GM19043 (cell line): ENCODE measurements around the gene DPP9.

ENCODE experiments used
- ATAC-seq: cut with Tn5 transposase; IDR thresholded peaks from one replicate; pipeline ENCODE4 v1.9.1; 2021; ENCODE audit warnings: low read depth; ENCODE audit not compliant: unreplicated experiment

Gene DPP9

DNA sequence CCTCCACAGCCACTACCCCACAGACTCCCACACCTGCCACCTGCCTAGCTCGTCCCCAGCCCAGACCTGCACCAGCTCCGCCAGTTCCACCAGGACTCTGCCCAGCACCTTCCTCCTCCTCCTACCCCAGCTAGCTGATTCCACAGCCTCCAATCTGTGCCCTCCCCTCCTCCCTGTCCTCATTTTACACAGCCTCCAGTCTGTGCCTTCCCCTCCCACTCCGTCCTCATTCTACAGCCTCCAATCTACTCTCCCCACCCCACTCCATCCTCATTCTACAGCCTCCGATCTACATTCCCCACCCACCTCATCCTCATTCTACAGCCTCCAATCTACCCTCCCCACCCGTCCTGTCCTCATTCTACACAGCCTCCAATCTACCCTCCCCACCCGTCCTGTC is 60.8 kb downstream of the DPP9 start:
- ATAC-seq: no peak

DNA sequence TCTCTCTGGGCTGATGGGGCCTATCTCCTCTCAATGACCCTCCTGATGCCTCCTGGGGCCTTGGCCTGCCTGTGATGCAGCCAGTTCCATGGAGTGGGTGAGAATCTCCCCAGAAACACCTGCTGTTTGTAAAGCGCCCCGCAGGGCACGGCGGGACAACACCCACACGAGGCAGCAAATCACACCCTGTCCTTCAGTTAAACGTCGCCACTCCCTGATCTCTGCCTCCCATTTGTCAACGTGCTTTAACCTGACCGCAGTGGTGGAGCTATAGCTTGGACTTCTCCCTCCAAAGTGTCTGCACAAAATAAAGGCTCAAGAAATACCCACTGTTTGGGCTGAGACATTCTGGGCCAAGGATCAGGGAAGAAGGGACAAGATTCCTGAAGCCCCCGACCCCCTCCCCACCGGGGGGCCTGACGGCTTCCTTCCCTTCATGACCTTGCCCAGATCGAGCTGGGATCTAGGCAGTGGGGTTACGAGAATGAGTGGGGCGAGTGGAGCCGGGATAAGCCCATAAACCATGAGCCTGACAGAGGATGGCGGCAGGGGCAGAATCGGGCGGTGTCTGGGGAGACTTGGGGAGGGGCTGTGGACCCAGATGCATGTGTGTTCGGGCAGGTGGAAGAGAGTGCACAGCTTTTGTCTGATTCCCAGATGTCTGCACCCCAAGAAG is 61.5 kb downstream of the DPP9 start:
- ATAC-seq: no peak

DNA sequence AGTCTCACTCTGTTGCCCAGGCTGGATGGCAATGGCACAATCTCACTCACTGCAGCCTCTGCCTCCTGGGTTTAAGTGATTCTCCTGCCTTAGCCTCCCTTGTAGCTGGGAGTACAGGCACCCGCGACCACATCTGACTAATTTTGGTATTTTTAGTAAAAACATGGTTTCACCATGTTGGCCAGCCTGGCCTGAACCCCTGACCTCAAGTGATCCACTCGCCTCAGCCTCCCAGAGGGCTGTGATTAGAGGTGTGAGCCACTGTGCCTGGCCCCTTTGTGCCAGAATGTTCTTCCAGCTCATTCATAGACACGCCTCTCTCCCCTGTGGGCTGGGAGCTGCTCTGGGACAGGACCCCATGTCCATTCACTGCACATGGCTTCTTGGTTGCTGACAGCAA is 62.6 kb downstream of the DPP9 start:
- no peak for ATAC-seq

DNA sequence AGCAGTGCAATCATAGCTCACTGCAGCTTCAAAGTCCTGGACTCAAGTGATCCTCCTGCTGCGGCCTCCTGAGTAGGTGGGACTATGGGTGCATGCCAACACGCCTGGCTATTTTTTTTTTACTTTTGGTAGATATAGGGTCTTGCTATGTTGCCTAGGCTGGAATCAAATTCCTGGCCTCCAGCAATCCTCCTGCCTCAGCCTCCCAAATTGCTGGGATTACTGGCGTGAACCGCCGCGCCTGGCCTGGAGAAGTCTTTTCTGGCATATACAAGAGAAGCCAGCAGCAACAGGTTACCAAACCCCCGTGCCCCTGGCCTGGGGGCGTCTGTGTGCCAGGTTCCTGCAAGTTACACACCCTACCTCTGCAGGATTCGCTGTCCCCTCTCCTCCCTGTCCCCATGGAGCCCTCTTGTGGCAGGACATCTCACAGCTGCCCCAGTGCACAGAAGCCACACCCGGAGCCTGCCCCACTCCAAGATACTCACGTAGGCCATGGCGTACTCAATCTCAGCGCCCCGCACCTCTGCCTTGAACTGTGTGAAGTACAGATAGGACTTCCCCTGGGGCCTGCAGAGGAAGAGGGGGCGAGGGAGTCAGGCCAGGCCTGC is 63.4 kb downstream of the DPP9 start:
- ATAC-seq: no peak

DNA sequence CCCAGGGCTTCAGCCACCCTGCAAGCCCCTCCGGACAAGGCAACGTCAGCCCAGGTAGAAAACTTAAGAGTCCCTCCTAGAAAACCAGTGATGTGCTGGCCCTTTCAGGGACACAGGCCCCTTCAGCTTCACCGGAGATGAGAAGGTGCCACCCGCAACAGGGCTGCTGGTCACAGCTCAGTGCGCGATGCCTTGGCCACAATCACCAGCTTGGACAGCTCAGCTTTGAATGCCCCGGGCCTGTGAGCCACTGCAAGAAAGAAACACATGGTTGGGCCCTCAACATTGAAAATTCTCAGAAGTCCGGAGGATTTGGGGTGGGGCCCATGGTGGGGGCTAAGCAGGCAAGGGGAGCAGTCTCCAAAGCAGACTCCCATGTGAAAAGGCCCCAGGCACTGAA is 65.8 kb downstream of the DPP9 start:
- ATAC-seq: no peak

DNA sequence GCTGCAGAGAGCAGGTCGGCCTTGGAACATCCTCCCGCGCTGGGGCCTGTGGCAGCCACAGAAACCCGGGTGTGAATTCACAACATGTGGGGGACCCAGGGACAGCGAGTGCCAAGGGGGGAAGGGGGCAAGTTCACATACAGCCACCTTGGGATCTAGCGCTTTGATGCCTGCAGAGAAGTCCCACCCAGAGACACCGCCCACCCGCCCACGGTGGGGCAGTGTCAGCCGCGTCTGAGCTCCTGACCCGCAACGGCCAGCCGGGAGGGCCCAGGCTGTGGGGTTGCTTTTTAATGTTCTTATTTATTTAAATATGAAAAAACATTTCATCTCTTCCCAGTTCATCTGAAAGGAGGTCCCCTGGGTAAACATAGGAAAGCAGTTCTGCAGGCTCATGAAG is 66.4 kb downstream of the DPP9 start:
- no peak for ATAC-seq

DNA sequence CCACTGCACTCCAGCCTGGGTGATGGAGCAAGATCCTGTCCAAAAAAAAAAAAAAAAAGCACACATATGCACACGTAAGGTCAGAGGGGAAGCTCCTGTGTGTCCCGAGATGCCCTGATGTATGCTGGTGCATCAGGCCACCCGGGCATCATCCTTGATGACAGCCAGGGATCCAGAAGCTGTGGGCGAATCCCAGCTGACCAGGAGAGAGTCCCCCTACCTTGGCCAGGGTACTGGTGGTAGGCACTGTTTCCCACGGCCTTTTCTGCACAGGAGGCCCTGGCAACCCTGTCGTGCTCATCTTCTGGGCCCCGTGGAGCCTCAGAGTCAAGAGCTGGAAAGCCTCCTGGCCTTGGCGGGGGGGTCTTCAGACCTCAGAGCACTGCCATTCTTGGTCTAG is 67.5 kb downstream of the DPP9 start:
- no peak for ATAC-seq

DNA sequence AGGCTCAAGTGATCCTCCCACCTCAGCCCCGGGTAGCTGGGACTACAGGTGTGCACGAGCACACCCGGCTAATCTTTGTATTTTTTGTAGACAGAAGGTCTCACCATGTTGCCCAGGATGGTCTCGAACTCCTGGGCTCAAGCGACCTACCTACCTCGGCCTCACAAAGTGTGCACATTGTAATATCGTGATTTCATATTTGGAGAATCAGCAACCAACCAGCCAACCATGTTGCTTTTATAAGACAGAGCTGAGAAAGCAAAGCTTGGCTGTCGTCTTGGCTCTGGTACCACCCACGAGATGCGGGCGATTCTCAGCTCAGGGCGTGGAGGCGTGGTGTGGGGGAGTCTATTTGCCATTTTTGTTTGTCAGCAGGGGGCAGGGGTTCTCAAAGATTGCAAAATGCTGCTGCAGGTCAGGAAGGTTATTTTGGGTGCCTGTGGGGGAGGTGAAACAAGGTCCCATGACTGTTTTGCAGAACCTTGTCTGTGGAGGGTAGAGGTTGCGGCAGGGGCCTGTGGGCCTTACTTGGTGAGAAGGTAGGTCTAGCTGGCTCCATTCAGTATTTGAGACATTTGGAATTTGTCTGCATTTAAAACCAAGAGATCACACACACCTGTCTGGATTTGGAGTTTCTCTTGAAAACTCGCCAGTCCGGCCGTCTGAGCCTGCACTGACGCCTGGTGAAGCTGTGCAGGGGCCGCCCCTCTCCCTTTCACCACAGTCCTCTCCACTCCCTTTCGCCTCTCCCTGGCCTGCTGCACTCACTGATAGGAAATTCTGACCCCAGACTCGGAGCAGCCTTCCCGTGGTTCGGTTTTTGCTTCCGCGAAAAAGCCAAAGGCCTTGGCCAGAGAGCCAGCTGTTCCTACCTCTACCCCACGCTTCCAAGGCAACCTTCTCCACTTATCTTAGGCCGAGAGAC is 68.9 kb downstream of the DPP9 start:
- ATAC-seq: no peak

DNA sequence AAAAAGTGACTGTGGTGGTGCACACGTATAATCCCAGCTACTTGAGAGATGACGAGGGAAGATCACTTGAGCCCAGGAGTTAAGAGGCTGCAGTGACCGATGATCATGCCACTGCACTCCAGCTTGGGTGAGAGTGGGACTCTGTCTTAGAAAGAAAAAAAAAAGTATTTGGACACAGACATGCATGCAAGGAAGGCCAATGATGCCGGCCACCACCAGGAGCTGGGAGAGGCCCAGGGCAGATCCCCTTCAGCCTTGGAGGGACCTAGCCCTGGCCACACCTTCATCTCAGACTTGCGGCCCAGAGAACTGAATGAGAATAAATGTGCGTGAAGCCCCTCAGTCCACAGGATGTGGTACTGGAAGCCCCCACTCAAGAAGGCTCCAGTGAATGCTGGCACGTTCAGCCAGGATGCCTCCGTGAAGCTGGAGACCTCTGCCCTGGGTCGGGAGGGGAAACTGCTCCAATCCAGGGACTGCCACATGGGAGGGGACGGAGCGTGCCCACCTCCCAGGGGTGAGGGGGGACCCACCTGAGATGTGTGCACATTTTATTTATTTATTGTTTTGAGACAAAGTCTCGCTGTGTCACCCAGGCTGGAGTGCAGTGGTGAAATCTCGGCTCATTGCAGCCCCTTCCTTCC is 69.7 kb downstream of the DPP9 start:
- no peak for ATAC-seq

DNA sequence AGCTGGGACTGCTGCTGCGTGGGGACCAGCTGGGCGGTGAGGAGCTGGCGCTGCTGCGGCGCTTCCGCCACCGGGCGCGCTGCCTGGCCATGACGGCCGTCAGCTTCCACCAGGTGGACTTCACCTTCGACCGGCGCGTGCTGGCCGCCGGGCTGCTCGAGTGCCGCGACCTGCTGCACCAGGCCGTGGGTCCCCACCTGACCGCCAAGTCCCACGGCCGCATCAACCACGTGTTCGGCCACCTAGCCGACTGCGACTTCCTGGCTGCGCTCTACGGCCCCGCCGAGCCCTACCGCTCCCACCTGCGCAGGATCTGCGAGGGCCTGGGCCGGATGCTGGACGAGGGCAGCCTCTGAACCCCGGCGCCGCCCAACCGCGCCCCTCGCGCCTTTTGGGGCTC is 71.6 kb downstream of the DPP9 start:
- ATAC-seq: no peak

DNA sequence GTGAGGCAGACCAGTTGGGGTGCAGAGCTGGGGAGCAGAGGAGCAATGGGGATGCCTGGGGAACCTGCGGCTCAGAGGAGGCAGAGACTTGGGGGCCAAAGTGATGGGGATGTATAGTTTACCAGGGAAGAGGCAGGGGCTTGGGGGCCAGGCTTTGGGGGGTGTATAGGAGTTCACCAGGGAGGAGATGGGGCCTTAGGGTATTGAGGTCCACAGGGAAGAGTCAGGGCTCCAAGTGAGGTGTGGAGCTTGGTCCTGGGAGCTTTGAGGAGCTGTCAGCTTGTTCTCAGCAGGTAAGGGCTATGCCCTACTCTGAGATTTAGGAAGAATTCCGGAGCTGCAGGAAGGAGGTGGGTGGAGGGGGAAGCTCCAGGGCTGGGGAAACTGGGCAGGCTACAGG is 73.5 kb downstream of the DPP9 start:
- ATAC-seq: no peak

DNA sequence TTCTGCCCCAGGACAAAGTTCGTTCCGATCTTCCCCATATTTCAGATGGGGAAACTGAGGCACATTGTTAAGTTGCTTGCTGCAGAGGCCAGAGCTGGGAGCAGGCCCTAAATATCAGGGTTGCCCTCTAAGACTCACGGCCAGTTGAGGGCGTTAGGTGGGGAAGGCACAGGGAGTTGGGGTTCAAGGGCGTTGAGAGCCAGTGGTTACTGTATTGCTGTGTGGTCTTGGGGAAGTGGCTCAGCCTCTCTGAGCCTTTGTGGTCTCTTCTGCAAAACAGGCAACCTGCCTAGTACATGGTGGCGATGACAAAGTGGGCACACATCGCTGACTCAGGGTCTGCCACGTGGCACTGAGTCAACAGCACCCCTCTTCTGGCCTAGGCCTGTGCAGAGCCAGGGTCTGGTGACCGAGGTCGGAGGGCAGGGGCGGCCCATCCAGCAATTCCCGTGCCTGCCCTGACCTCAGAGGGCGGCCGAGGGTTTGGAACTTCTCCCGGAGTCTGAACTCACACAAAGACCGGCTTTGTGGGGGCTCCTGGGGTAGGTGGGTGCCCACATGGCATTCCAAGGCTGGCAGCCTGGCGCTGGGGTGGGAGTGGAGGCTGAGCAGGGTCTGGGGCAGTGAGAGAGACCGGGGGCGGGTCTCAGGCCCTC is 74.1 kb downstream of the DPP9 start:
- ATAC-seq: no peak

DNA sequence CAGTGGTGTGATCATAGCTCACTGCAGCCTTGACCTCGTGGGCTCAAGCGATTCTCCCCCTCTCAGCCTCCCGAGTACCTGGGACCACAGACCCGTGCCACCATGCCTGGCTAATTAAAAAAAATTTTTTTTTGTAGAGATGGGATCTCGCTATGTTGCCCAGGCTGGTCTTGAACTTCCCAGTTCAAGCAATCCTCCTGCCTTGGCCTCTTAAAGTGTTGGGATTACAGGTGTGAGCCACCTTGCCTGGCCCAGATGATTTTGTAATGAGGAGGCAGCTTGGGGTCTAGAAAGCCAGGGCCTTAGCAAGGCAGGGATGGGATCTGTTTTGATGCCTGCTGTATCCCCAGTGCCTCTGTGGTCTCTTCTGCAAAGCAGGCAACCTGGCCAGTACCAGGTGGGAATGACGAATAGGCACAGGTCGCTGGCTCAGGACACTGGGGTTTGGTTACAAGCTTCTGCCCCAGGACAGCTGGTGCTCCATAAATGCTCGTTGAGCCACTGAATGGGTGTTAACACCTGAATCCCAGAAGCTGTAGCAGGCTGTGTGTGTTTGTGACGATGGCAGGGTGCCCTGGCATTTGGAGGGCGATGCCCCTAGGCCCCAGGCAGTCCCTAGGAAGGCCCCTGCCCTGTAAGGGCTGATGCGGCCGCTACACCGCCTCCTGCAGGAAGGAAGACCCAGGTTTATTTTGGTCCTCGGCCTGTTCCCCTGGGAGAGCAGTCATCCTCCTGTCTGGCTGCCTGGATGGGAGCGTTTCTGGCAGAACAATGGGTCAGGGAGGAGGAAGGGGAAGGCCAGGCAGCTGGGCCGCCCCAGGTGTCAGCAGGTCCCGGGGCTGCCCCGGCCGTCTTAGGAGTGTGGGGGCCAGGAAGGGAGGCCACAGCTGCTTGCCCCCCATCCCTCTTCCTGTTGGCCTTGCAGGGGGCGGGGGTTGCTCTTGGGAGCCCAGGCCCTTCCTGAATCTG is 75.7 kb downstream of the DPP9 start:
- no peak for ATAC-seq

DNA sequence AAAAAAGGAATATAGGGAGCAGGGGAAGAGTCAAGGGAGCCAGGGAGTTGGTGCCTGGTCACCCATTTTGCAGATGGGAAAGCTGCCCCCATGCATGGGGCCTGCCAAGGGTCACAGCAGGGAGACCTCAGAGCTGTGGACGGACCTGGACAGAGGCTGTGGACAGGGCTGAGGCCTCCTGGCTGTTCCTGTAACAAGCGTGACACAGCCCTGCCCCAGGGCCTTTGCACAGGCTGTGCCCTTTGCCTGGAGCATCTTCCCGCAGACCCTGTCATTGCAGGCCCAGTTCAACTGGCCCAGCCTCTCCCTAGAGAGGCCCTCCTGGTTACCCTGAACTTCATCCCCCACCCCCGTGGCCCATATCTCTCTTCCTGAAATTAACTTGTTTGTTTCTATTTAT is 77.9 kb downstream of the DPP9 start:
- no peak for ATAC-seq

DNA sequence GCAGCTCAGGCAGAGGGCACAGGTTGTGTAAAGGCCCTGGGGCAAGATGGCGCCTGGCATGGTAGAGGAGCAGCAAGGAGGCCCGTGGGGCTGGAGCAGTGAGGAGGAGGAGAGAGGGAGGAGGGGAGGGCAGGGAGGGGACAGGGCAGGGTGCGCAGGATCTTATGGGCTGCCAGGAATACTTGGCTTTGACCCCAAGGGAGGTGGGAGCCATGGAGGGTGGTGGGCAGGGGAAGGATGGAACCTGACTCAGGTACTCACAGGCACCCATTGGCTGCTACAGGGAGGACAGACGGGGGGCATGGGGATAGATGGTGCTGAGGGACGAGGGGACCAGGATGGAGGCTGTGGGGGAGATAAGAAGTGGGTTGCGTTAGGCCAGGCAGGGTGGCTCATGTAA is 81.0 kb downstream of the DPP9 start:
- no peak for ATAC-seq

DNA sequence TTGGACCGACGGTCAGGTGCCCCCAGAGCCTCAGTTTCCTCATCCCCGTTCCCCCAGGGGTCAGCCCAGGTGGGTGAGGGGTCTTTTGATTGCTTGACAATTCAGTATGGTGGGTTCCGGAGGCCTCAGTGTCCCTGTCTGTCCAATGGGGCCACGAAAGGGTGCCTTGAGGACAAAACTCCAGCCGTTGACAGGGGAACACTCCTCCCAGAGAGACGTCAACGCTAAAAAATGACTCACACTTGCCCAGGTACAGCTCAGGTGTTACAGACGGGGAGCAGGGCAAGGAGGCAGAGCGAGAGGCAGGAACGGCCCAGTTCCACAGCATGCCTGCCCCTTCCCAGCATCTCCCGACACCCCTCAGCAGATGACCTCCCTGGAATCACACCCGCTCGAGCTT is 82.5 kb downstream of the DPP9 start:
- ATAC-seq: no peak

DNA sequence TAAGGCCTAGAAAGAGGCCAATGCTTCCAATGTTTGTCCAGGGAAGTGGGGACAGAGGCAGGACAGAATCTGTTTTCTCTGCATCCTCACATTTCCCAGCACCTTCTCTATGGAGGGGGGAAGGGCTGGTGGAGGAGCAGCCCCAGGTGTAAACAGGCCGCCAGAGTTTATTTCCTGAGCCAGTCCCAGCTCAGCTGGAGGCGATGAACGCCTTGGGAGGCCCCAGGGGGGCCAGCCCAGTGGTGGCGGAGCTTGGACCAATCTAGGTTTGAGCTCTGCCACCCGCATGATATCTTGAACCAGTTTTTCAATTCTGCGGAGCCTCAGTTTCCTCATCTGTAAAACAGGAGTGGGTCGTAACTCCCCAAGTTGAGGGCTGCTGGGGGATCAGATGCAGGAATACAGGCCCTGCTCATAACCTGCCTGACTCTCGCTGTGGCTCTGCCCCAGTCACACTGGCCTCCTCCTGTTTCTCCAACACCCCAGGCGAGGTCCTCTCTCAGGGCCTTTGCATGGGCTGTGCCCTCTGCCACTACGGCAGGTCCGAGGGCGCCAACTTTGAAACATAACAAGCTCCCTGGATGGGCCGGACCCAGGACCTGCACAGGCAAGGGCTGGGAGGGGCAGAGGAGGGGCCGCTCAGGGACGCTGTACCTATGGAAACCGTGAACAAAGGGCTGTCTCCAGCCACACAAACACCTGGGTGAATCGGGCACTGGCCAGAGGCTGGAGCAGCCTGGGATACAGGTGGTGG is 83.2 kb downstream of the DPP9 start:
- ATAC-seq: no peak

DNA sequence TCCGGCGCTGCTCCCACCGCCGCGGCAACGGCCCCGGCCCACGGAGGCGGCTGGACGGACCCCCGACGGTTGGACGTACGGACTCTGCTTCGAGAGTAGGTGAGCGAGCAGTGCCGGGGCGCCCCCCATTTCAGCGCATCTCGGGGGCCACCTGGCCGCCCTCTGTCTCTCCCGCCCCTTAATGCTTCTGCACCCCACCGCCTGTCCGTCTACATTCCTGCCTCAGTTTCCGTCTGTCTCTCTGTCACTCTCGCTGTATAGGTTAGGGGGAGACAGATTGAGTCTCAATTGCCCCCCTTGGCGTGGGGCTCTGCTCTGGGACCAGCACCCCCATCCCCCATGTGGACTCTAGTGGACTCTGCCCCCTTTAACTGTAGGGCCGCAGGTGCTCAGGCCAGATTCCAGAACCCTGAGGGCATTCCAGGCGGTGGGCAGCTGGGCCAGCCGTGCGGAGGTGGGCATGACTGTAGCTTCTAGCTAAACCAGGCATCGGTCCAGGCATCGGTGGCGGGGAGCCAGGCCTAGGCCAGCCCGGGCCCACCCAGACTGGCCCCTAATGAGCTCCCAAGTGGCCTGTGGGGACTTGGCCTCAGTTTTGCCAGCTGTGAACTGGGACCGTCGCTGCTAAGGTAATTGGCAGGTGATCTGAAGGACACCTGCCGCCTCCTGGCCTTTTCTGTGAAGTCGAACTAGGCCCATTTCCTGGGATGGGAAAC is 84.0 kb downstream of the DPP9 start:
- ATAC-seq: no peak
